Measurements from ENCODE around the gene S100A9.

The S100A9 gene

GRCh38 chr1:153322568-153322967, 35.1 kb upstream of the S100A9 start:
- no peaks in the 10 kb centered on the region for H3K79me2 ChIP-seq (ENCODE audit: control insufficient read depth, low read length)
- H3K4me2 ChIP-seq (ENCODE audit: low read length): no peak overlapping the region
- H3K4me1 ChIP-seq (ENCODE audit: control insufficient read depth, low read length): no peaks in the 10 kb centered on the region
- H4K20me1 ChIP-seq (ENCODE audit: control insufficient read depth, insufficient read depth, low read depth, low read length): no peaks in the 10 kb centered on the region
- no peaks in the 10 kb centered on the region for H3K9me3 ChIP-seq (ENCODE audit: control insufficient read depth, insufficient read depth, low read length)
- H3K4me3 ChIP-seq (ENCODE audit: low read length): no peak overlapping the region
- H3K27me3 ChIP-seq (ENCODE audit: control insufficient read depth, low read length): no peaks in the 10 kb centered on the region
- H3F3A ChIP-seq (ENCODE audit: control insufficient read depth, insufficient read depth): no peaks in the 10 kb centered on the region
- no peaks in the 10 kb centered on the region for H3K9me2 ChIP-seq (replicated peaks; ENCODE audit: control insufficient read depth, low read length)
- no peak for TF ChIP-seq CTCF (IDR thresholded peaks at IDR 0.05; ENCODE audit: low read depth, low read length, poor library complexity, severe bottlenecking)
- TF ChIP-seq EZH2phosphoT487 (IDR thresholded peaks at IDR 0.05; ENCODE audit: borderline replicate concordance, low read length): no peak
- H3K27ac ChIP-seq (ENCODE audit: low read depth, low read length): no peak overlapping the region
- no peaks in the 10 kb centered on the region for H3K36me3 ChIP-seq (ENCODE audit: control insufficient read depth, low read length)

- Histone ChIP-seq H3K9me2 (replicated peaks; ENCODE audit: control insufficient read depth, low read length) (no peaks in the 10 kb centered on the region), H3K27me3 (ENCODE audit: control insufficient read depth, low read length) (no peaks in the 10 kb centered on the region), H3K27ac (ENCODE audit: low read depth, low read length) (no peak overlapping the region), H3K9me3 (ENCODE audit: control insufficient read depth, insufficient read depth, low read length) (no peaks in the 10 kb centered on the region), H3K4me2 (ENCODE audit: low read length) (no peak overlapping the region), H3F3A (ENCODE audit: control insufficient read depth, insufficient read depth) (no peaks in the 10 kb centered on the region), H3K4me3 (ENCODE audit: low read length) (no peak overlapping the region), H3K79me2 (ENCODE audit: control insufficient read depth, low read length) (no peaks in the 10 kb centered on the region), H4K20me1 (ENCODE audit: control insufficient read depth, insufficient read depth, low read depth, low read length) (no peaks in the 10 kb centered on the region), H3K4me1 (ENCODE audit: control insufficient read depth, low read length) (no peaks in the 10 kb centered on the region), H3K36me3 (ENCODE audit: control insufficient read depth, low read length) (no peaks in the 10 kb centered on the region)
- TF ChIP-seq CTCF (IDR thresholded peaks at IDR 0.05; ENCODE audit: low read depth, low read length, poor library complexity, severe bottlenecking) (no peak), EZH2phosphoT487 (IDR thresholded peaks at IDR 0.05; ENCODE audit: borderline replicate concordance, low read length) (no peak)
These were observed 32.7 kb upstream of the S100A9 start for GRCh38 chr1:153324912-153325311.

- no peaks in the 10 kb centered on the region for H3K4me1 ChIP-seq (ENCODE audit: control insufficient read depth, low read length)
- H3K9me3 ChIP-seq (ENCODE audit: control insufficient read depth, insufficient read depth, low read length): no peaks in the 10 kb centered on the region
- H3K4me2 ChIP-seq (ENCODE audit: low read length): no peak overlapping the region
- no peaks in the 10 kb centered on the region for H3K27me3 ChIP-seq (ENCODE audit: control insufficient read depth, low read length)
- H3K9me2 ChIP-seq (replicated peaks; ENCODE audit: control insufficient read depth, low read length): no peaks in the 10 kb centered on the region
- no peaks in the 10 kb centered on the region for H3F3A ChIP-seq (ENCODE audit: control insufficient read depth, insufficient read depth)
- no peak overlapping the region for H3K4me3 ChIP-seq (ENCODE audit: low read length)
- no peaks in the 10 kb centered on the region for H3K79me2 ChIP-seq (ENCODE audit: control insufficient read depth, low read length)
- no peak overlapping the region for H3K27ac ChIP-seq (ENCODE audit: low read depth, low read length)
- TF ChIP-seq EZH2phosphoT487 (IDR thresholded peaks at IDR 0.05; ENCODE audit: borderline replicate concordance, low read length): no peak
- no peak for TF ChIP-seq CTCF (IDR thresholded peaks at IDR 0.05; ENCODE audit: low read depth, low read length, poor library complexity, severe bottlenecking)
- H3K36me3 ChIP-seq (ENCODE audit: control insufficient read depth, low read length): no peaks in the 10 kb centered on the region
- no peaks in the 10 kb centered on the region for H4K20me1 ChIP-seq (ENCODE audit: control insufficient read depth, insufficient read depth, low read depth, low read length)
These were observed 23.8 kb upstream of the S100A9 start for GRCh38 chr1:153333902-153334301.

- Histone ChIP-seq H3F3A (ENCODE audit: control insufficient read depth, insufficient read depth) (no peaks in the 10 kb centered on the region), H3K4me1 (ENCODE audit: control insufficient read depth, low read length) (no peaks in the 10 kb centered on the region), H3K4me2 (ENCODE audit: low read length) (no peak overlapping the region), H3K27me3 (ENCODE audit: control insufficient read depth, low read length) (no peaks in the 10 kb centered on the region), H3K9me3 (ENCODE audit: control insufficient read depth, insufficient read depth, low read length) (no peaks in the 10 kb centered on the region), H3K36me3 (ENCODE audit: control insufficient read depth, low read length) (no peaks in the 10 kb centered on the region), H3K9me2 (replicated peaks; ENCODE audit: control insufficient read depth, low read length) (no peaks in the 10 kb centered on the region), H3K27ac (ENCODE audit: low read depth, low read length) (no peak overlapping the region), H4K20me1 (ENCODE audit: control insufficient read depth, insufficient read depth, low read depth, low read length) (no peaks in the 10 kb centered on the region), H3K79me2 (ENCODE audit: control insufficient read depth, low read length) (no peaks in the 10 kb centered on the region), H3K4me3 (ENCODE audit: low read length) (no peak overlapping the region)
- no peak for TF ChIP-seq EZH2phosphoT487 (IDR thresholded peaks at IDR 0.05; ENCODE audit: borderline replicate concordance, low read length)
- TF ChIP-seq CTCF (IDR thresholded peaks at IDR 0.05; ENCODE audit: low read depth, low read length, poor library complexity, severe bottlenecking): no peak
These were observed 21.0 kb upstream of the S100A9 start for GRCh38 chr1:153336650-153337049.

Measured in DOHH2 (cell line).